Body of pancreas (tissue), 4 donors: ENCODE measurements around the gene KLHL6. TPM values are rescaled to one million over a fixed set of nuclear protein-coding genes. Genes with fewer than 3 reads are reported as not detected.
A peak's percentile ranks its signal among the peaks of the same experiment; 100 is the strongest.

Experiments used
- ATAC-seq: fragments of 150-250 bp; one replicate; pipeline ENCODE4 v1.9.1; 2016
- DNase-seq, 4 donors: peaks; one replicate each; pipeline ENCODE4 v3.0.0-alpha.2; 2019
- H3K27ac ChIP-seq, 4 donors: fragments of 200-600 bp; sonication (generic); 1 replicate in 3 of 4; 2 replicates in 1 of 4; pipeline versions ENCODE4 v1.5.1 to v1.6.1; 2016 to 2019; ENCODE audit warnings: mild to moderate bottlenecking in 1 of 4, mixed read lengths in 1 of 4, moderate library complexity in 1 of 4
- H3K27me3 ChIP-seq, 2 donors: fragments of 200-600 bp; sonication (generic); one replicate each; pipeline ENCODE4 v1.6.0; 2016; ENCODE audit warnings: mild to moderate bottlenecking in 1 of 2
- H3K36me3 ChIP-seq, 2 donors: fragments of 200-600 bp; sonication (generic); replicated peaks in 1 of 2; 2 replicates each; pipeline ENCODE4 v1.5.1; 2016; ENCODE audit warnings: low read depth in 2 of 2; ENCODE audit not compliant: insufficient read depth in 1 of 2
- H3K4me1 ChIP-seq: fragments of 200-600 bp; sonication (generic); one replicate; pipeline ENCODE4 v1.6.0; 2016
- H3K4me3 ChIP-seq, 2 donors: fragments of 200-600 bp; sonication (generic); 1 replicate in 1 of 2; 2 replicates in 1 of 2; pipeline ENCODE4 v1.5.1; 2016 to 2019
- H3K9me3 ChIP-seq, 3 donors: fragments of 200-600 bp; sonication (generic); 1 replicate in 2 of 3; 2 replicates in 1 of 3; pipeline ENCODE4 v1.5.1; 2016
- POLR2A ChIP-seq, 3 donors: fragments of 450-650 bp; IDR thresholded peaks; one replicate each; pipeline ENCODE4 v1.6.1; 2016; ENCODE audit warnings: antibody characterized with exemption in 3 of 3, mild to moderate bottlenecking in 2 of 3
- whole genome bisulfite sequencing, 2 donors: methylation state at CpG; one replicate each; pipeline ENCODE4 v1.1.5; 2017; 5-methylcytosine and 5-hydroxymethylcytosine counted together
- intact Hi-C: fragments of 100-400 bp; cut with DNase I; formaldehyde crosslinking; loops from one replicate; pipeline ENCODE4 v1.15.1; 2023
- total RNA-seq, 2 donors: library from RNA; depleted of rRNA; stranded (reverse); fragments of >200 nt; gene quantifications; one replicate each; pipeline ENCODE4 v1.1.0, GENCODE V29; 2016
- TF ChIP-seq, protein P1 (sequence below), 7 experiments: fragments of 450-650 bp in 4 of 7; fragments of 200-600 bp in 3 of 7; sonication (generic) in 3 of 7; IDR thresholded peaks; one replicate each; pipeline ENCODE4 v1.5.1; 2016 to 2019; ENCODE audit warnings: antibody characterized with exemption in 7 of 7

KLHL6 gene
- total RNA-seq, 2 donors from 2014 or later = 1.6 TPM

DNA sequence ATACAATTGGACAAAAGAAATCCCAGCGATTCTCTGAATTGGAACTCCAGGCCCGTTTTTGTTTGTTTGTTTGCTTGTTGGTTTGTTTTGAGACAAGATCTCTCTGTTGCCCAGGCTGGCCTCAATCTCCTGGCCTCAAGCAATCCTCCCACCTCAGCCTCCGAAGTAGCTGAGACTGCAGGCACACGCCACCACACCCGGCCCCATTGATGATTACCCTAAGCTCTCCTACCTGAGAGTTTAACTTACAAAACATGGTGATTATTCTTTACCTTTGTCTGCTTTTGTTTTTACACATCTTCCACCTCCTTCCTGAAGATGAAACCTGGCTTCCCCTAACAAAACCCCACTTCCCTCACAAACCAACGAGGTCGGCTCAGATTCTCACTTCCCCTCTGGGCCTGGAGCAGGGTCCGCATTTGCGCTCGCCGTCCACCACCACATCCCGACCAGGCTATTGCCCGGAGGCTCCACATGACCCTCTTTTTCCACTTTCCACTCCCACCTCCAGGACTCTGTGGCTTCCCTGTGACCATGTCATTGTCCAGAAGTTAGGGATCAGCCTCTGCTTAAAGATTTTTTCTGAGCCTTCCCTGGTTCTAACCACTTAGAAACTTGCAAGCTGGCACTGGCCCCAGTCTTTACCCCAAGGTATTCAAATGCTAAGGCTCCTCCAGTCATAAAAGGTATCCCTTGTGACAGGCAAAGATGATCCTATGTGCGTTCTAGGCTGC is 14.8 kb downstream of the KLHL6 start:
- Histone ChIP-seq H3K9me3 (no peaks in the 10 kb centered on the region), H3K4me1 (no peaks in the 10 kb centered on the region), H3K27me3 (no peaks in the 10 kb centered on the region), H3K4me3 (no peak overlapping the region), H3K27ac (peak overlapping the region in 1 of 4 donors; percentile 24), H3K36me3 (no peaks in the 10 kb centered on the region)
- 66 to 80% methylated on average over 14 of the region's 14 CpGs for WGBS, 2 donors
- intact Hi-C loops = no loop called here
- DNase-seq (peak in 1 of 4 donors; percentile 58), ATAC-seq (no peak)
- TF ChIP-seq, protein P1, sequence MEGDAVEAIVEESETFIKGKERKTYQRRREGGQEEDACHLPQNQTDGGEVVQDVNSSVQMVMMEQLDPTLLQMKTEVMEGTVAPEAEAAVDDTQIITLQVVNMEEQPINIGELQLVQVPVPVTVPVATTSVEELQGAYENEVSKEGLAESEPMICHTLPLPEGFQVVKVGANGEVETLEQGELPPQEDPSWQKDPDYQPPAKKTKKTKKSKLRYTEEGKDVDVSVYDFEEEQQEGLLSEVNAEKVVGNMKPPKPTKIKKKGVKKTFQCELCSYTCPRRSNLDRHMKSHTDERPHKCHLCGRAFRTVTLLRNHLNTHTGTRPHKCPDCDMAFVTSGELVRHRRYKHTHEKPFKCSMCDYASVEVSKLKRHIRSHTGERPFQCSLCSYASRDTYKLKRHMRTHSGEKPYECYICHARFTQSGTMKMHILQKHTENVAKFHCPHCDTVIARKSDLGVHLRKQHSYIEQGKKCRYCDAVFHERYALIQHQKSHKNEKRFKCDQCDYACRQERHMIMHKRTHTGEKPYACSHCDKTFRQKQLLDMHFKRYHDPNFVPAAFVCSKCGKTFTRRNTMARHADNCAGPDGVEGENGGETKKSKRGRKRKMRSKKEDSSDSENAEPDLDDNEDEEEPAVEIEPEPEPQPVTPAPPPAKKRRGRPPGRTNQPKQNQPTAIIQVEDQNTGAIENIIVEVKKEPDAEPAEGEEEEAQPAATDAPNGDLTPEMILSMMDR (IDR thresholded peaks at IDR 0.05) = no peak
- TF ChIP-seq POLR2A (IDR thresholded peaks at IDR 0.05) = no peak

DNA sequence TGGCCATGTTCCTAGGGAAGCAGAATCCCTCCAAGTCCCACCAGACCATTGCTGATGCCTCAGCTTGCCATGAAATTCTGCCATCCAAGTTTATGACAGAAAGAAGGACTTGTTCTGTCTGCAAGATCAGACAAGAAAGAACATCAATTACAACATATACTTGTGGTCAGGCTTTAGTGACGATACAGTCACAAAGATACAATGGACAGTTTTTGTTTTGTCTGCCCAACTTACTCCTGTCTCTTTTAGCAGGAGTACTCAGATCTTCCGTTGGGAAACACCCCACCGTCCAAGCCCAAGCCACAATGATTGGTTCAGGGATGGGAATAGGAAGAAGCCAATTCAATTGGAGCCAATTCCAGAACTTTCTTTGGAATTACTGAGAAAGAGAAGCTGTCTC is 15.7 kb downstream of the KLHL6 start:
- no peak overlapping the region for H3K27ac ChIP-seq
- H3K36me3 ChIP-seq = no peaks in the 10 kb centered on the region
- intact Hi-C loops = no loop called here
- ATAC-seq = no peak
- 58 to 86% methylated on average over 3 of the region's 3 CpGs for WGBS, 2 donors
- no peaks in the 10 kb centered on the region for H3K4me1 ChIP-seq
- no peaks in the 10 kb centered on the region for H3K27me3 ChIP-seq
- TF ChIP-seq, protein P1 (IDR thresholded peaks at IDR 0.05) = no peak
- no peak for TF ChIP-seq POLR2A (IDR thresholded peaks at IDR 0.05)
- DNase-seq = no peak
- no peak overlapping the region for H3K4me3 ChIP-seq
- no peaks in the 10 kb centered on the region for H3K9me3 ChIP-seq

DNA sequence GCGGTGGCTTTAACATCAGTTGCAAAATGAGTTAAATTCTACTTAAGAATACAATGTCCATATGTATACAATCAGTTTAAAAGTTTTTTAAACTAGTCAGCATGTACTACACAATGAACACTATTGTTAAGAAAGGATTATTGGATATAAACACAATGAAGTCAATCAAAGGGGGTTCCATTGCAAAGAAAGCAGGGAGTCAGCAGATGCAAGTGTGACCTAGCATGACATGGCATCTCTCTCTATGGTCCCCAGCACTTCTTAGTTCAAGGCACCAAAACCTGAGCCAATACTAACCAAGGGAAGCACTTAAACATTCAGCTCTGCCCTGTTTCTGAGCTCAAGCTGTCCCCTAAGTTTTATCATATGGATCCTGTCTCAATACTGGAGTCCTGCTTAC is 17.0 kb downstream of the KLHL6 start:
- H3K4me3 ChIP-seq = no peak overlapping the region
- DNase-seq (no peak), ATAC-seq (no peak)
- no peaks in the 10 kb centered on the region for H3K9me3 ChIP-seq
- H3K36me3 ChIP-seq = no peaks in the 10 kb centered on the region
- intact Hi-C loops = no loop called here
- H3K27me3 ChIP-seq = no peaks in the 10 kb centered on the region
- no peaks in the 10 kb centered on the region for H3K4me1 ChIP-seq
- no peak overlapping the region for H3K27ac ChIP-seq
- TF ChIP-seq POLR2A (IDR thresholded peaks at IDR 0.05) = no peak
- TF ChIP-seq, protein P1 (IDR thresholded peaks at IDR 0.05) = no peak
- 95 to 100% methylated on average over 1 of the region's 1 CpG for WGBS, 2 donors

DNA sequence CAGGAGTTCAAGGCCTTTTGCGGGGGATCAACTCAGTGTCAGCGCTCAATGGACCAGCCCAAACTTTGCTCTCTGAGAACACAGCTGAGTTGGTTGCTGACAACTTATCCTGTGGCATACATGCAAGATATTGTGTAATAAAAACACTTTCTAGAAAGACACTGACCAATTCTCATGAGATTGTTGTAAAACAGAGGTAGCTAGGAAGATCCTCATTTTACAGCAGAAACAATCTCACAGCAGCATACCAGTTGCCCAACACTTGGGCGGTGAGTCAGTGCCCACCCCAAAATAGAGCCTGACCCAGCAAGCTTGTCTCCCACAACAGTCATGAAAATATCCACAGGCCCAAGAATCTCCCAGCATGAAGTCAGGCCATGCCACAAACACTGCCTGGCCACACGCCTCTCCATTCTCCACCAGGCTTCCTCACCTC is 18.2 kb downstream of the KLHL6 start:
- H3K4me1 ChIP-seq = no peaks in the 10 kb centered on the region
- H3K27ac ChIP-seq = peak overlapping the region in 1 of 4 donors; percentile 38
- peak in 1 of 3 donors; percentile 23 for TF ChIP-seq POLR2A (IDR thresholded peaks at IDR 0.05)
- TF ChIP-seq, protein P1 (IDR thresholded peaks at IDR 0.05) = no peak
- H3K36me3 ChIP-seq = no peaks in the 10 kb centered on the region
- ATAC-seq (no peak), DNase-seq (peak in 1 of 4 donors; percentile 70)
- H3K4me3 ChIP-seq = no peak overlapping the region
- intact Hi-C loops = no loop called here
- WGBS, 2 donors = 74 to 89% methylated on average over 4 of the region's 4 CpGs
- no peaks in the 10 kb centered on the region for H3K9me3 ChIP-seq
- no peaks in the 10 kb centered on the region for H3K27me3 ChIP-seq
